HG03558 (cell line): ENCODE data around the gene LENG1.

Source experiments
- ATAC-seq: cut with Tn5 transposase; IDR thresholded peaks from one replicate; pipeline ENCODE4 v1.9.1; 2021; ENCODE audit warnings: moderate number of reproducible peaks; ENCODE audit not compliant: unreplicated experiment; ENCODE audit errors: extremely low read depth

LENG1 gene

GRCh38 chr19:54147676-54148075 lies 11.8 kb downstream of the LENG1 start:
- no peak for ATAC-seq

GRCh38 chr19:54145541-54146158 lies 13.9 kb downstream of the LENG1 start:
- no peak for ATAC-seq

- no peak for ATAC-seq
Measured at GRCh38 chr19:54142166-54142780, 17.2 kb downstream of the LENG1 start.

- no peak for ATAC-seq
Measured at GRCh38 chr19:54141356-54141755, 18.2 kb downstream of the LENG1 start.

- no peak for ATAC-seq
Measured at GRCh38 chr19:54138489-54139256, 20.8 kb downstream of the LENG1 start.

- no peak for ATAC-seq
Measured at GRCh38 chr19:54137699-54138488, 21.6 kb downstream of the LENG1 start, which contains the start of gene CNOT3. CNOT3 (plus strand) TSS chr19:54137762; CDS start chr19:54142979, 5,217 bp downstream.

- peak; percentile 64 for ATAC-seq
Measured at GRCh38 chr19:54136864-54137698, 22.4 kb downstream of the LENG1 start.

- ATAC-seq: no peak
Measured at GRCh38 chr19:54136086-54136863, 23.2 kb downstream of the LENG1 start.

GRCh38 chr19:54133957-54134590 lies 25.4 kb downstream of the LENG1 start:
- no peak for ATAC-seq

- ATAC-seq: no peak
Measured at GRCh38 chr19:54133312-54133956, 26.1 kb downstream of the LENG1 start.

- ATAC-seq: no peak
Measured at GRCh38 chr19:54129617-54129996, 29.9 kb downstream of the LENG1 start.

- no peak for ATAC-seq
Measured at GRCh38 chr19:54128796-54129616, 30.5 kb downstream of the LENG1 start.

GRCh38 chr19:54128441-54128725 lies 31.1 kb downstream of the LENG1 start:
- no peak for ATAC-seq

- no peak for ATAC-seq
Measured at GRCh38 chr19:54127688-54128440, 31.7 kb downstream of the LENG1 start.

- ATAC-seq: no peak
Measured at GRCh38 chr19:54125713-54126112, 33.8 kb downstream of the LENG1 start.

GRCh38 chr19:54124393-54124792 lies 35.1 kb downstream of the LENG1 start:
- ATAC-seq: no peak

GRCh38 chr19:54123682-54124081 lies 35.8 kb downstream of the LENG1 start:
- no peak for ATAC-seq
